Measurements from ENCODE around the gene MARCHF3. TPM values are rescaled to one million over a fixed set of nuclear protein-coding genes. Genes with fewer than 3 reads are reported as not detected.

The MARCHF3 gene
- total and polyA plus RNA-seq, 2 of the 13 experiments (the other 11 are each of a cell fraction or from before 2014, with no cell fraction given), result 4.8 to 11.9 TPM

- TF ChIP-seq ZNF503 (CRISPR knock-in tag; IDR thresholded peaks at IDR 0.05), result peak; percentile 18
- peak; percentile 91 for TF ChIP-seq HOXA5 (CRISPR knock-in tag; IDR thresholded peaks at IDR 0.05)
- TF ChIP-seq SKIL (CRISPR knock-in tag; IDR thresholded peaks at IDR 0.05; ENCODE audit: borderline replicate concordance), result peak; percentile 48
- TF ChIP-seq MTF2 (CRISPR knock-in tag; IDR thresholded peaks at IDR 0.05; ENCODE audit: borderline replicate concordance), result no peak; the same call in 1 of the 2 replicates
- TF ChIP-seq IKZF4 (CRISPR knock-in tag; IDR thresholded peaks at IDR 0.05; ENCODE audit: borderline replicate concordance, low read depth, not compliant biosample characterization), result no peak
- no peak for TF ChIP-seq ZBTB3 (CRISPR knock-in tag; IDR thresholded peaks at IDR 0.05; ENCODE audit: borderline replicate concordance, low read depth)
- TF ChIP-seq SOX6 (IDR thresholded peaks at IDR 0.05), result no peak
- no peak; the same call in 1 of the 2 replicates for TF ChIP-seq SOX6 (CRISPR knock-in tag; IDR thresholded peaks at IDR 0.05)
- 0 out of 2 replicates have a peak, but pooled peaks have one; percentile 29 for TF ChIP-seq KDM3A (CRISPR knock-in tag; IDR thresholded peaks at IDR 0.05; ENCODE audit: low read depth)
- 0 out of 2 replicates have a peak, but pooled peaks have one; percentile 69 for TF ChIP-seq ZNF547 (CRISPR knock-in tag; IDR thresholded peaks at IDR 0.05)
- TF ChIP-seq ZNF207 (IDR thresholded peaks at IDR 0.05; ENCODE audit: borderline replicate concordance), result no peak
- TF ChIP-seq ZNF615 (CRISPR knock-in tag; IDR thresholded peaks at IDR 0.05; ENCODE audit: borderline replicate concordance), result no peak
- TF ChIP-seq ZGPAT (CRISPR knock-in tag; IDR thresholded peaks at IDR 0.05), result peak; percentile 73; the same call in 1 of the 2 replicates
- no peak; the same call in 1 of the 2 replicates for TF ChIP-seq FOSL1 (CRISPR knock-in tag; IDR thresholded peaks at IDR 0.05; ENCODE audit: borderline replicate concordance)
- TF ChIP-seq ZBTB43 (CRISPR knock-in tag; conservative IDR thresholded peaks at IDR 0.05), result no peak; the same call in 1 of the 2 replicates
- no peak for TF ChIP-seq DDIT3 (CRISPR knock-in tag; IDR thresholded peaks at IDR 0.05)
- TF ChIP-seq MAX (IDR thresholded peaks at IDR 0.05), result peak; percentile 89
- peak; percentile 54; the same call in 1 of the 2 replicates for TF ChIP-seq ZSCAN21 (CRISPR knock-in tag; IDR thresholded peaks at IDR 0.05; ENCODE audit: borderline replicate concordance)
- no peak for TF ChIP-seq KLF11 (CRISPR knock-in tag; IDR thresholded peaks at IDR 0.05)
- TF ChIP-seq ZNF879 (CRISPR knock-in tag; IDR thresholded peaks at IDR 0.05), result 0 out of 2 replicates have a peak, but pooled peaks have one; percentile 74
These were observed at the start of gene MARCHF3 (continued) for GRCh38 chr5:127030259-127031146.
